Activated CD4-positive, alpha-beta memory T cell treated with anti-CD3 and anti-CD28 coated beads for 36 hours (primary cell): ENCODE data around the gene MAP3K6. TPM values are rescaled to one million over a fixed set of nuclear protein-coding genes. Genes with fewer than 3 reads are reported as not detected.
A peak's percentile ranks its signal among the peaks of the same experiment; 100 is the strongest.

Experiments used
- CTCF ChIA-PET: fragments of 350-600 bp; sonication (Branson Sonifier 250); formaldehyde crosslinking; loops from one replicate; lab custom pipeline; 2021; ENCODE audit warnings: antibody characterized with exemption, inconsistent platforms; lab: Charles Lee
- POLR2A ChIA-PET: fragments of 350-600 bp; sonication (Branson Sonifier 250); formaldehyde crosslinking; loops from one replicate; lab custom pipeline; 2021; ENCODE audit warnings: antibody characterized with exemption; lab: Charles Lee
- DNase-seq: peaks from one replicate; pipeline ENCODE4 v3.0.0-alpha.2; 2020
- H3K27ac Mint-ChIP-seq: one replicate; pipeline ENCODE4 v1.8.0; 2021; ENCODE audit warnings: mixed read lengths
- H3K27me3 Mint-ChIP-seq: one replicate; pipeline ENCODE4 v1.8.0; 2021; ENCODE audit warnings: mixed read lengths
- H3K36me3 Mint-ChIP-seq: one replicate; pipeline ENCODE4 v1.8.0; 2021; ENCODE audit warnings: mixed read lengths
- H3K4me1 Mint-ChIP-seq: one replicate; pipeline ENCODE4 v1.8.0; 2021; ENCODE audit warnings: low read depth, mixed read lengths
- H3K4me3 Mint-ChIP-seq: one replicate; pipeline ENCODE4 v1.8.0; 2021; ENCODE audit warnings: mild to moderate bottlenecking, mixed read lengths
- H3K9me3 Mint-ChIP-seq: one replicate; pipeline ENCODE4 v1.8.0; 2021; ENCODE audit warnings: mixed read lengths
- intact Hi-C: fragments of 100-400 bp; cut with micrococcal nuclease; formaldehyde crosslinking; loops from one replicate; pipeline ENCODE4 v1.15.1; 2023
- total RNA-seq, 2 experiments: library from RNA; stranded (reverse); gene quantifications; one replicate each; pipeline ENCODE4 v1.2.3, GENCODE V29; 2021

Gene MAP3K6
- total RNA-seq, 2 experiments from 2014 or later = 8.2 to 9.7 TPM

GRCh38 chr1:27342391-27342777 lies 24.4 kb downstream of the MAP3K6 start:
- Mint-ChIP-seq H3K9me3 (no peaks in the 10 kb centered on the region), H3K27ac (peak overlapping the region; percentile 92), H3K36me3 (peaks cover 1% of the 10 kb centered on the region), H3K4me3 (peak overlapping the region; percentile 84), H3K4me1 (peaks cover 53% of the 10 kb centered on the region), H3K27me3 (no peaks in the 10 kb centered on the region)
- intact Hi-C loops = loop anchor here (1.0 to 2.0 kb wide), 3 partner anchors 14 to 22 kb away; partner anchors contain the start of gene TMEM222
- ChIA-PET POLR2A (interaction anchor here (0.7 to 1.6 kb wide), 3 partner anchors 20 to 907 kb away, joined by 3 to 6 read pairs (median 5); partner anchors contain the start of gene TMEM222), CTCF (interaction anchor here (1.1 to 9.8 kb wide), 7 partner anchors 9 to 188 kb away, joined by 3 to 80 read pairs (median 5); partner anchors contain the start of genes MAP3K6 and SLC9A1)
- DNase-seq = peak; percentile 70

GRCh38 chr1:27341525-27342252 lies 25.1 kb downstream of the MAP3K6 start, which contains the start of gene SYTL1:
Gene SYTL1, plus strand, starts transcription at chr1:27342022. Its CDS starts 3,313 bp downstream, at chr1:27345335.
- intact Hi-C loops = loop anchor here (1.0 to 2.0 kb wide), 3 partner anchors 15 to 23 kb away; partner anchors contain the start of gene TMEM222
- peaks cover 2% of the 10 kb centered on the region for H3K36me3 Mint-ChIP-seq
- CTCF ChIA-PET = interaction anchor here (1.1 to 9.8 kb wide), 8 partner anchors 8 to 187 kb away, joined by 3 to 80 read pairs (median 5); partner anchors contain the start of genes MAP3K6 and SLC9A1

GRCh38 chr1:27339213-27339612 lies 27.5 kb downstream of the MAP3K6 start:
- ChIA-PET CTCF (interaction anchor here (1.0 to 9.8 kb wide), 3 partner anchors 18 to 56 kb away, joined by 3 to 80 read pairs (median 3); no protein-coding TSS in a partner anchor), POLR2A (no interaction called here)
- H3K27me3 Mint-ChIP-seq = no peaks in the 10 kb centered on the region
- peaks cover 9% of the 10 kb centered on the region for H3K36me3 Mint-ChIP-seq
- no peaks in the 10 kb centered on the region for H3K9me3 Mint-ChIP-seq
- H3K27ac Mint-ChIP-seq = peak overlapping the region; percentile 20
- H3K4me1 Mint-ChIP-seq = peaks cover 42% of the 10 kb centered on the region
- intact Hi-C loops = loop anchor here (1.0 kb wide), 1 partner anchor 16 kb away; no protein-coding TSS in a partner anchor
- DNase-seq = no peak
- no peak overlapping the region for H3K4me3 Mint-ChIP-seq

More at GRCh38 chr1:27341525-27342252, 25.1 kb downstream of the MAP3K6 start, which contains the start of gene SYTL1:
- Mint-ChIP-seq H3K4me1 (peaks cover 51% of the 10 kb centered on the region), H3K27ac (peak within 1 kb of the TSS; percentile 92), H3K9me3 (no peaks in the 10 kb centered on the region), H3K27me3 (no peaks in the 10 kb centered on the region), H3K4me3 (peak within 1 kb of the TSS; percentile 84)
- POLR2A ChIA-PET = interaction anchor here (1.0 to 1.6 kb wide), 3 partner anchors 15 to 25 kb away, joined by 4 to 6 read pairs (median 5); partner anchors contain the start of gene TMEM222
- DNase-seq = peak; percentile 80

- Mint-ChIP-seq H3K36me3 (peaks cover 11% of the 10 kb centered on the region), H3K27me3 (no peaks in the 10 kb centered on the region), H3K4me3 (no peak overlapping the region), H3K27ac (peak overlapping the region; percentile 53), H3K4me1 (peaks cover 42% of the 10 kb centered on the region), H3K9me3 (no peaks in the 10 kb centered on the region)
- intact Hi-C loops = loop anchor here (1.0 kb wide), 1 partner anchor 15 kb away; no protein-coding TSS in a partner anchor
- CTCF ChIA-PET = interaction anchor here (1.0 to 9.8 kb wide), 3 partner anchors 18 to 56 kb away, joined by 3 to 80 read pairs (median 3); no protein-coding TSS in a partner anchor
- POLR2A ChIA-PET = no interaction called here
- DNase-seq = no peak
Measured at GRCh38 chr1:27338751-27339150, 28.0 kb downstream of the MAP3K6 start.

GRCh38 chr1:27336756-27337155 lies 30.0 kb downstream of the MAP3K6 start:
- no peak for DNase-seq
- intact Hi-C loops = no loop called here
- CTCF ChIA-PET = interaction anchor here (0.8 to 1.4 kb wide), 4 partner anchors 10 to 270 kb away, joined by 3 to 5 read pairs (median 4); no protein-coding TSS in a partner anchor
- H3K4me1 Mint-ChIP-seq = peaks cover 34% of the 10 kb centered on the region
- H3K27me3 Mint-ChIP-seq = no peaks in the 10 kb centered on the region
- H3K27ac Mint-ChIP-seq = no peak overlapping the region
- POLR2A ChIA-PET = no interaction called here
- no peaks in the 10 kb centered on the region for H3K9me3 Mint-ChIP-seq
- H3K36me3 Mint-ChIP-seq = peaks cover 26% of the 10 kb centered on the region
- no peak overlapping the region for H3K4me3 Mint-ChIP-seq

- CTCF ChIA-PET = interaction anchor here (1.4 kb wide), 1 partner anchor 9 kb away, joined by 4 read pairs; no protein-coding TSS in a partner anchor
- Mint-ChIP-seq H3K36me3 (peaks cover 26% of the 10 kb centered on the region), H3K27ac (no peak overlapping the region), H3K9me3 (no peaks in the 10 kb centered on the region), H3K27me3 (no peaks in the 10 kb centered on the region), H3K4me1 (peaks cover 25% of the 10 kb centered on the region), H3K4me3 (no peak overlapping the region)
- POLR2A ChIA-PET = no interaction called here
- no peak for DNase-seq
- intact Hi-C loops = no loop called here
Measured at GRCh38 chr1:27335506-27336422, 31.0 kb downstream of the MAP3K6 start.

GRCh38 chr1:27333717-27334279 lies 33.0 kb downstream of the MAP3K6 start:
- H3K9me3 Mint-ChIP-seq = no peaks in the 10 kb centered on the region
- no peak overlapping the region for H3K27ac Mint-ChIP-seq
- no peak overlapping the region for H3K4me3 Mint-ChIP-seq
- ChIA-PET CTCF (interaction anchor here (0.8 to 4.0 kb wide), 18 partner anchors 10 to 329 kb away, joined by 4 to 52 read pairs (median 11); partner anchors contain the start of genes GPR3, MAP3K6 and SYTL1), POLR2A (no interaction called here)
- H3K27me3 Mint-ChIP-seq = no peaks in the 10 kb centered on the region
- no peak for DNase-seq
- intact Hi-C loops = loop anchor here (2.0 kb wide), 1 partner anchor 59 kb away; the partner anchor contains the start of gene GPR3
- H3K36me3 Mint-ChIP-seq = peaks cover 26% of the 10 kb centered on the region
- peaks cover 15% of the 10 kb centered on the region for H3K4me1 Mint-ChIP-seq

- Mint-ChIP-seq H3K27ac (no peak overlapping the region), H3K27me3 (no peaks in the 10 kb centered on the region), H3K4me3 (no peak overlapping the region), H3K4me1 (peaks cover 24% of the 10 kb centered on the region), H3K9me3 (no peaks in the 10 kb centered on the region), H3K36me3 (peaks cover 31% of the 10 kb centered on the region)
- POLR2A ChIA-PET = interaction anchor here (1.0 kb wide), 1 partner anchor 16 kb away, joined by 3 read pairs; no protein-coding TSS in a partner anchor
- peak; percentile 69 for DNase-seq
- intact Hi-C loops = loop anchor here (2.0 kb wide), 1 partner anchor 60 kb away; the partner anchor contains the start of gene GPR3
- CTCF ChIA-PET = interaction anchor here (0.5 to 4.0 kb wide), 39 partner anchors 8 to 456 kb away, joined by 3 to 52 read pairs (median 5); partner anchors contain the start of genes GPR3, MAP3K6, SYTL1 and TMEM222
Measured at GRCh38 chr1:27332536-27333281, 34.1 kb downstream of the MAP3K6 start.

GRCh38 chr1:27331922-27332321 lies 34.8 kb downstream of the MAP3K6 start:
- H3K4me3 Mint-ChIP-seq = no peak overlapping the region
- peaks cover 33% of the 10 kb centered on the region for H3K36me3 Mint-ChIP-seq
- no peak for DNase-seq
- ChIA-PET POLR2A (interaction anchor here (1.0 kb wide), 1 partner anchor 15 kb away, joined by 3 read pairs; no protein-coding TSS in a partner anchor), CTCF (interaction anchor here (0.6 to 4.0 kb wide), 29 partner anchors 7 to 457 kb away, joined by 3 to 52 read pairs (median 8); partner anchors contain the start of genes GPR3, SYTL1 and TMEM222)
- H3K4me1 Mint-ChIP-seq = peaks cover 27% of the 10 kb centered on the region
- H3K9me3 Mint-ChIP-seq = no peaks in the 10 kb centered on the region
- no peak overlapping the region for H3K27ac Mint-ChIP-seq
- H3K27me3 Mint-ChIP-seq = no peaks in the 10 kb centered on the region
- intact Hi-C loops = loop anchor here (2.0 kb wide), 1 partner anchor 61 kb away; the partner anchor contains the start of gene GPR3

- H3K36me3 Mint-ChIP-seq = peaks cover 28% of the 10 kb centered on the region
- intact Hi-C loops = no loop called here
- peaks cover 31% of the 10 kb centered on the region for H3K4me1 Mint-ChIP-seq
- CTCF ChIA-PET = interaction anchor here (3.7 to 4.0 kb wide), 3 partner anchors 13 to 59 kb away, joined by 29 to 49 read pairs (median 47); partner anchors contain the start of genes GPR3 and SYTL1
- no peak for DNase-seq
- POLR2A ChIA-PET = no interaction called here
- H3K4me3 Mint-ChIP-seq = no peak overlapping the region
- H3K9me3 Mint-ChIP-seq = no peaks in the 10 kb centered on the region
- H3K27me3 Mint-ChIP-seq = no peaks in the 10 kb centered on the region
- no peak overlapping the region for H3K27ac Mint-ChIP-seq
Measured at GRCh38 chr1:27331426-27331825, 35.3 kb downstream of the MAP3K6 start.
